LNCaP clone FGC (cell line): ENCODE data around the gene SLC27A2.
"Not testable (repeated sequence)": the region's sequence is repeated elsewhere in the genome, so short reads cannot be mapped to it uniquely, and the experiment has no call there.

Source experiments
- DNase-seq: peaks from one replicate; pipeline ENCODE4 v3.0.0-alpha.2; 2011; ENCODE audit warnings: low read depth
- H3K4me3 ChIP-seq: 2 replicates; pipeline ENCODE4 v1.5.1; 2011; ENCODE audit warnings: mild to moderate bottlenecking, low read depth, low read length, control low read depth
- TF ChIP-seq, protein P1 (sequence below): IDR thresholded peaks from 2 replicates; pipeline ENCODE4 v1.5.1; 2012; ENCODE audit warnings: mild to moderate bottlenecking; ENCODE audit not compliant: control insufficient read depth, insufficient read depth; ENCODE audit errors: extremely low read depth

The SLC27A2 gene

DNA sequence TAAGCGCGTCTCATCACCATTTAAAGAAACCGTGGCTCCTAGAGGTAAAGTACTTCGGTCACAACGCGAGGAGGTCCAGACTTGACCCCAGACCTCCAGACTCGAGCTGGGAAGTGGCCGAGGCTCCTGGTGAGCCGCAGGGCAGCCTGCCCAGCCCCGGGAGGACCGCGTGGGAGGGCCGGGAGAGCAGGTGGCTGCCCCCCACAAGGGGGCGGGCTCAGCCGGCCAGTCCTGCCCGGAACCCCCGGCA, at the start of gene SLC27A2:
TSS of gene SLC27A2 (plus strand) at position 228 of the 250 bp plus-strand sequence. CDS start 232 bp downstream, outside the sequence.
- DNase-seq: no peak
- peak within 1 kb of the TSS; percentile 52 for H3K4me3 ChIP-seq
- TF ChIP-seq, protein P1, sequence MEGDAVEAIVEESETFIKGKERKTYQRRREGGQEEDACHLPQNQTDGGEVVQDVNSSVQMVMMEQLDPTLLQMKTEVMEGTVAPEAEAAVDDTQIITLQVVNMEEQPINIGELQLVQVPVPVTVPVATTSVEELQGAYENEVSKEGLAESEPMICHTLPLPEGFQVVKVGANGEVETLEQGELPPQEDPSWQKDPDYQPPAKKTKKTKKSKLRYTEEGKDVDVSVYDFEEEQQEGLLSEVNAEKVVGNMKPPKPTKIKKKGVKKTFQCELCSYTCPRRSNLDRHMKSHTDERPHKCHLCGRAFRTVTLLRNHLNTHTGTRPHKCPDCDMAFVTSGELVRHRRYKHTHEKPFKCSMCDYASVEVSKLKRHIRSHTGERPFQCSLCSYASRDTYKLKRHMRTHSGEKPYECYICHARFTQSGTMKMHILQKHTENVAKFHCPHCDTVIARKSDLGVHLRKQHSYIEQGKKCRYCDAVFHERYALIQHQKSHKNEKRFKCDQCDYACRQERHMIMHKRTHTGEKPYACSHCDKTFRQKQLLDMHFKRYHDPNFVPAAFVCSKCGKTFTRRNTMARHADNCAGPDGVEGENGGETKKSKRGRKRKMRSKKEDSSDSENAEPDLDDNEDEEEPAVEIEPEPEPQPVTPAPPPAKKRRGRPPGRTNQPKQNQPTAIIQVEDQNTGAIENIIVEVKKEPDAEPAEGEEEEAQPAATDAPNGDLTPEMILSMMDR: peak; percentile 55

DNA sequence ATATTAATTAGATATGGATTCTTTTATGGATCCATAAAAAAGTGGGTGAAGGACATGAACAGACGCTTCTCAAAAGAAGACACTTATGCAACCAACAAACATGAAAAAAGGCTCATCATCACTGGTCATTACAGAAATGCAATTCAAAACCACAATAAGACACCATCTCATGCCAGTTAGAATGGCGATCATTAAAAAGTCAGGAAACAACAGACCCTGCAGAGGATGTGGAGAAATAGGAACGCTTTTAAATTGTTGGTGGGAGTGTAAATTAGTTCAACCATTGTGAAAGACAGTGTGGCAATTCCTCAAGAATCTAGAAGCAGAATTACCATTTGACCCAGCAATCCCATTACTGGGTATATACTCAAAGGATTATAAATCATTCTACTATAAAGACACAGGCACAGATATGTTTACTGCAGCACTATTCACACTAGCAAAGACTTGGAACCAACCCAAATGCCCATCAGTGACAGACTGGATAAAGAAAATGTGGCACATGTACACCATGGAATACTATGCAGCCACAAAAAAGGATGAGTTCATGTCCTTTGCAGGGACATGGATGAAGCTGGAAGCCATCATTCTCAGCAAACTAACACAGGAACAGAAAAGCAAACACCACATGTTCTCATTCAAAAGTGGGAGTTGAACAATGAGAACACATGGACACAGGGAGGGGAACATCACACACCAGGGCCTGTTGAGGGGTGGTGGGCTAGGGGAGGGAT, 49.6 kb upstream of the SLC27A2 start:
- not testable (repeated sequence) for H3K4me3 ChIP-seq, DNase-seq

DNA sequence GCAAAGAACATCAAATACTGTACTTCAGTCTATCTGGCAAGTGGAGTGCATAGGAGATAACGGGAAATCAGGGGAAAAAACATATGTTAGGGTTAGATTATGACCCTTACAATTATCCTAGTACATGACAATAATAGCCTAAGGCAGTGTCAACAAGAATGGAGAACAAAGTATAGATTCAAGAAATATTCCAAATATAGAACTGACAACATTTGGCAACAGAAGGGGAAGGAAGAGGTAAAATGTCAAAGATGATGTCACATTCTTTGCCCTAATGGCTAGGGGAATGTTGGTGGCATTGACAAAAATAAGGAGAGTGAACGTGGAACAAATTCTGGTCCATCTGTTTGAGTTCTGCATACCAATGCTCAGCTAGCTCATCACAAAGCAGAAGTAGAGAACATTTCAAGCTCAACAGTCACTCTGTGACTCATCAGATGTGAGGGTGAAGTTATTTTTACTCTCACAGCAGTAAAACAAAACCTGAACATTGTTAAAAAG, 47.4 kb upstream of the SLC27A2 start:
- TF ChIP-seq, protein P1: no peak
- H3K4me3 ChIP-seq: no peak overlapping the region
- DNase-seq: no peak

DNA sequence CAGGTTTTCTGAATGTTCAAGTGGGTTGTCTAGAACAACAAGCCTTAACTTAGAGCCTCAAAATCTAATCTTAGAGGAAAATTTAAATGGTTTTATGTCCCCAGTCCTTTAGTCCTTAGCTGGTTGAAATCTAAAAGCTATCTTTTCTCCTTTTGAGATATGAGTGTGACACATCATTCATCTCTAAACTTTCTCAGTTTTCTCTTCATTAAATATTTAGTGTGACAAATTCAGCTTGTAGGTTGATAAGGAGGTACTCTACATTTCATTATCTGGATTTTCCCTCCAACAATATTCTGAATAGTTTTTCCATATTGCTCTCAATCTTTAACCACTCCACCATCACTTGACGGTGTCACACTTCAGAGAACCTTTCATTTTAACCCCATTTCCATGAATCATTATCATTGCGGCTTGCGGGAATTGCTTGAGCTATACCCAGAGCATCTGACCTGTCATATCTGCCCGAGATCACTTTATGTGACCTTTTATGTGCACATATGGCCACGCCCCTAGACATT, 46.9 kb upstream of the SLC27A2 start:
- H3K4me3 ChIP-seq: no peak overlapping the region
- TF ChIP-seq, protein P1: no peak
- no peak for DNase-seq

DNA sequence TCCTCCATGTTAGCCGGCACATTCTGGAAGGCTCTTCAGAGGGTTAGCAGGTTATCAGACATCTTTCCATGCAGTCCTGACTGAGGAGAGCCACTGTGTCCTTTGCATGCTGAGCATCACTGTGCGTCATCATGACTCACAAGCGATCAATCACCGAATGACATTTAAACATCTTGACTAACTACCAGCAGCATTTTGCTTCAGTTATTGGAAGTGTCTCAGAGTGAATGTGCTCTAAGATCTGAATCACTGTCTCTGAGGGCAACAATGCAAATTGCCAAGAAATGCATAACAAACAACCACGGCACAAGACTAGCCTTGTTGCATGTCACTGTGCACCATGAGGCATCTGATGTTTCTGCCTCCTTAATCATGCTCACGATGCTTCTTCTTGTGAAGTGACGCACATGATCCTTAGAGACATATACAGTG, 44.6 kb upstream of the SLC27A2 start:
- TF ChIP-seq, protein P1: no peak
- no peak overlapping the region for H3K4me3 ChIP-seq
- no peak for DNase-seq

DNA sequence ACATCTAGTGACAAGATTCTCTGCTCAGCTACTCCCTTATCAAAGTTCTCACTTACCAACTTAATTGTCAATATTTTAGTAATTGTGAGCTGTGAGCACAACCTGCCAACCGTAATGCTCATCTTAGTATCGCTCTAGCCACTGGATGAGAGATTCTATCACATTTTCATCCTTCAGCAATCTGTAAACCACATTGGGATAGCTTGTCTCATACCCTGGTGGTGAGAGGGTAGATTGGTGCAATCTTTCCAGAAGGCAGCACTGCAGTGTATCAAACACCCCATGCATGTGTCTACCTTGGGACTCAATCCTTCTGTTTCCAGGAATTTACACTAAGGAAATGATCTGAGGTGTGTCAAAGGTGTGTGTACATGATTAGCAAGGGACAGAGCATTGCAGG, 44.1 kb upstream of the SLC27A2 start:
- DNase-seq: no peak
- H3K4me3 ChIP-seq: no peak overlapping the region
- TF ChIP-seq, protein P1: no peak

DNA sequence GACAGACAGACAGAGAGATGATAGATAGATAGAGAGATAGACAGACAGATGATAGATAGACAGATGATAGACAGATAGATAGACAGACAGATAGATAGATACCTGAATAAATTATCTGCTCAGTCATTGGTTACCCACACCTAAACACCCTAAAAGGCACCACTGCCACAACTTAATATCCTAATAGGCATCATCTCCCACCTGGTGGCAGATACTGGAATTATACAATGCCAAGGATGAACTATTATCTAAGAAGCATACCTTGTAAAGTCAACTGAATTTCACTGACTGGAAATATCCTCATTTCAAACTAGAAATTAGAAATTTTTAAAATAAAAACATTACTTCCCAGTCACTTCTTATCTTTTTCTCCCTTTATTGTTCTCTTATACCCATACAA, 43.6 kb upstream of the SLC27A2 start:
- DNase-seq: no peak
- TF ChIP-seq, protein P1: no peak
- H3K4me3 ChIP-seq: no peak overlapping the region
